Measurements from ENCODE around the gene SLC66A2. TPM values are rescaled to one million over a fixed set of nuclear protein-coding genes. Genes with fewer than 3 reads are reported as not detected.

SLC66A2 gene
- total and polyA plus RNA-seq, 10 of the 15 experiments (the other 5 are each of a cell fraction or from before 2014, with no cell fraction given) = 0.69 to 42.5 (median 14.8) TPM

DNA sequence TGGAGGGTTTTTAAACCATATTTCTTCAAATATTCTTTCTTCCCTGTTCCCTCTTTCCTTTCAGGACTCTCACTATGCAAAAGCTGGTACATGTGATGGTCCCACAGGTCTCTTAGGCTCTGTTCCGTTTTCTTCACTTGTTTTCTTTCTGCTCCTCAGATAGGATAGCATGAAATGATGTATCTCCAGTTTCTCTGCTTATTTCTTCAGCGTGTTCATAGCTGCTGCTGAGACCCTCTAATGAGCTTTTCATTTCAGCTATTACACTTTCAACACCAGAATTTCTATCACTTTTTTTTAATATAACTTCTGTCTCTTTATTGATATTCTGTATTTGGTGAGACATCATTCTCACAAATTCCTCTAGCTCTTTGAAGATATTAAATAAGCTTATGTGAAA lies 89.8 kb downstream of the SLC66A2 start:
- 49% methylated on average over 2 of the region's 2 CpGs for WGBS (ENCODE audit: insufficient coverage, insufficient replicate concordance, low lambda C conversion rate, missing lambda C conversion rate)
- H3K4me2 ChIP-seq (ENCODE audit: control insufficient read depth, insufficient read depth) = no peak overlapping the region
- ChIA-PET POLR2A (no interaction called here), SMC1A (ENCODE audit: uncharacterized antibody, unreplicated experiment) (interaction anchor here (0.8 kb wide), 1 partner anchor 45 kb away, joined by 3 read pairs; no protein-coding TSS in a partner anchor), RAD21 (ENCODE audit: unreplicated experiment) (no interaction called here), CTCF (no interaction called here)
- no peak overlapping the region for H3K27ac ChIP-seq (ENCODE audit: control insufficient read depth, insufficient read depth)
- TF ChIP-seq RB1 (IDR thresholded peaks at IDR 0.05; ENCODE audit: borderline replicate concordance) = no peak
- TF ChIP-seq KLF5 (IDR thresholded peaks at IDR 0.05; ENCODE audit: partially characterized antibody) = no peak
- TF ChIP-seq, protein P1, sequence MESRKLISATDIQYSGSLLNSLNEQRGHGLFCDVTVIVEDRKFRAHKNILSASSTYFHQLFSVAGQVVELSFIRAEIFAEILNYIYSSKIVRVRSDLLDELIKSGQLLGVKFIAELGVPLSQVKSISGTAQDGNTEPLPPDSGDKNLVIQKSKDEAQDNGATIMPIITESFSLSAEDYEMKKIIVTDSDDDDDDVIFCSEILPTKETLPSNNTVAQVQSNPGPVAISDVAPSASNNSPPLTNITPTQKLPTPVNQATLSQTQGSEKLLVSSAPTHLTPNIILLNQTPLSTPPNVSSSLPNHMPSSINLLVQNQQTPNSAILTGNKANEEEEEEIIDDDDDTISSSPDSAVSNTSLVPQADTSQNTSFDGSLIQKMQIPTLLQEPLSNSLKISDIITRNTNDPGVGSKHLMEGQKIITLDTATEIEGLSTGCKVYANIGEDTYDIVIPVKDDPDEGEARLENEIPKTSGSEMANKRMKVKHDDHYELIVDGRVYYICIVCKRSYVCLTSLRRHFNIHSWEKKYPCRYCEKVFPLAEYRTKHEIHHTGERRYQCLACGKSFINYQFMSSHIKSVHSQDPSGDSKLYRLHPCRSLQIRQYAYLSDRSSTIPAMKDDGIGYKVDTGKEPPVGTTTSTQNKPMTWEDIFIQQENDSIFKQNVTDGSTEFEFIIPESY (IDR thresholded peaks at IDR 0.05) = no peak
- no peak for TF ChIP-seq RUNX3 (IDR thresholded peaks at IDR 0.05; ENCODE audit: low read length)
- TF ChIP-seq SMAD5 (IDR thresholded peaks at IDR 0.05; ENCODE audit: low read depth) = no peak
- no peak for TF ChIP-seq MEF2B (IDR thresholded peaks at IDR 0.05; ENCODE audit: partially characterized antibody, poor library complexity, severe bottlenecking)
- in situ Hi-C loops (cut with MboI) = no loop called here
- no peak overlapping the region for H3K9ac ChIP-seq (ENCODE audit: control insufficient read depth, insufficient read depth, low read length)
- BruUV-seq (replicated peaks) = no TSS peak
- H3K79me2 ChIP-seq (ENCODE audit: control insufficient read depth, insufficient read depth, low read length) = no peaks in the 10 kb centered on the region
- no peak overlapping the region for H3K4me3 ChIP-seq
- H3K27me3 ChIP-seq (replicated peaks in 1 of 2; ENCODE audit: control insufficient read depth in 2 of 2, insufficient read depth in 2 of 2, low read length in 1 of 2) = no peaks in the 10 kb centered on the region
- no peak for DNase-seq (ENCODE audit: low read depth, low spot score)
- H3K9me3 ChIP-seq (replicated peaks; ENCODE audit: control insufficient read depth, insufficient read depth, low read length) = no peaks in the 10 kb centered on the region; the same call in 1 of the 3 replicates
- H3K4me1 ChIP-seq (ENCODE audit: control insufficient read depth, insufficient read depth, low read length) = no peaks in the 10 kb centered on the region; the same call in 1 of the 2 replicates
- H4K20me1 ChIP-seq (ENCODE audit: control insufficient read depth, insufficient read depth) = no peaks in the 10 kb centered on the region
- FAIRE-seq = no peak
- intact Hi-C loops (cut with micrococcal nuclease; ENCODE audit: unreplicated experiment) = no loop called here
- no peak for ATAC-seq
- H3K36me3 ChIP-seq (ENCODE audit: control insufficient read depth in 2 of 2, insufficient read depth in 2 of 2, low read length in 1 of 2) = no peaks in the 10 kb centered on the region
- no peak overlapping the region for H2AFZ ChIP-seq (ENCODE audit: control insufficient read depth, low read depth, low read length)

DNA sequence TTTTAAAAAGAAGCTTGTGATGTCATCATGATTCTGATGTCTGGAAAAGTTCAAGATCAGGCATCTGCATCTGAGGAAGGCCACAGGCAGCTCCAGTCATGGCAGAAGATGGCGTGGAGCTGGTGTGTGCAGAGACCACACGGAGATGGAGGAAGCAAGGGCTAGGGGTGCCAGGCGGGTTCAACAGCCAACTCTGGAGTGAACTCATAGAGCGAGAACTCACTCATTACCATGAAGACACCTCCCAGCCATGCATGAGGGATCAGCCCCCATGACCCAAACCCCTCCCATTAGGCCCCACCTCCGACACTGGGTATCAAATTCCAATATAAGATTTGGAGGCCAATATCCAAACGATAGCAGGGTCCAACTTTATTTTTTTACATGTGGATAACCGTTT lies 92.1 kb downstream of the SLC66A2 start:
- H3K27ac ChIP-seq (ENCODE audit: control insufficient read depth, insufficient read depth) = no peak overlapping the region
- no peak overlapping the region for H3K4me2 ChIP-seq (ENCODE audit: control insufficient read depth, insufficient read depth)
- POLR2A ChIA-PET = interaction anchor here (0.7 kb wide), 1 partner anchor 584 kb away, joined by 3 read pairs; no protein-coding TSS in a partner anchor
- H2AFZ ChIP-seq (ENCODE audit: control insufficient read depth, low read depth, low read length) = no peak overlapping the region
- WGBS (ENCODE audit: insufficient coverage, insufficient replicate concordance, low lambda C conversion rate, missing lambda C conversion rate) = 19% methylated on average over 7 of the region's 7 CpGs
- no peaks in the 10 kb centered on the region for H3K27me3 ChIP-seq (replicated peaks in 1 of 2; ENCODE audit: control insufficient read depth in 2 of 2, insufficient read depth in 2 of 2, low read length in 1 of 2)
- intact Hi-C loops (cut with micrococcal nuclease; ENCODE audit: unreplicated experiment) (no loop called here), in situ Hi-C loops (cut with MboI) (no loop called here)
- no peak overlapping the region for H3K9ac ChIP-seq (ENCODE audit: control insufficient read depth, insufficient read depth, low read length)
- no peak for DNase-seq (ENCODE audit: low read depth, low spot score)
- H3K4me1 ChIP-seq (ENCODE audit: control insufficient read depth, insufficient read depth, low read length) = peaks cover 10% of the 10 kb centered on the region
- no peak for FAIRE-seq
- CTCF ChIA-PET = no interaction called here
- no peaks in the 10 kb centered on the region; the same call in 1 of the 3 replicates for H3K9me3 ChIP-seq (replicated peaks; ENCODE audit: control insufficient read depth, insufficient read depth, low read length)
- no peaks in the 10 kb centered on the region for H3K79me2 ChIP-seq (ENCODE audit: control insufficient read depth, insufficient read depth, low read length)
- no peaks in the 10 kb centered on the region for H4K20me1 ChIP-seq (ENCODE audit: control insufficient read depth, insufficient read depth)
- ATAC-seq = no peak
- no peak overlapping the region for H3K4me3 ChIP-seq
- no TSS peak for BruUV-seq (replicated peaks)
- SMC1A ChIA-PET (ENCODE audit: uncharacterized antibody, unreplicated experiment) = no interaction called here
- RAD21 ChIA-PET (ENCODE audit: unreplicated experiment) = no interaction called here
- H3K36me3 ChIP-seq (ENCODE audit: control insufficient read depth in 2 of 2, insufficient read depth in 2 of 2, low read length in 1 of 2) = no peaks in the 10 kb centered on the region
- no peak for TF ChIP-seq SRF (IDR thresholded peaks at IDR 0.05; ENCODE audit: low read depth in 2 of 2, low read length in 2 of 2)
- no peak for TF ChIP-seq CBX5 (IDR thresholded peaks at IDR 0.05; ENCODE audit: low read depth)
- no peak for TF ChIP-seq GABPA (IDR thresholded peaks at IDR 0.05; ENCODE audit: low read depth)
- TF ChIP-seq, protein P1 (IDR thresholded peaks at IDR 0.05) = no peak
- TF ChIP-seq, protein P2, sequence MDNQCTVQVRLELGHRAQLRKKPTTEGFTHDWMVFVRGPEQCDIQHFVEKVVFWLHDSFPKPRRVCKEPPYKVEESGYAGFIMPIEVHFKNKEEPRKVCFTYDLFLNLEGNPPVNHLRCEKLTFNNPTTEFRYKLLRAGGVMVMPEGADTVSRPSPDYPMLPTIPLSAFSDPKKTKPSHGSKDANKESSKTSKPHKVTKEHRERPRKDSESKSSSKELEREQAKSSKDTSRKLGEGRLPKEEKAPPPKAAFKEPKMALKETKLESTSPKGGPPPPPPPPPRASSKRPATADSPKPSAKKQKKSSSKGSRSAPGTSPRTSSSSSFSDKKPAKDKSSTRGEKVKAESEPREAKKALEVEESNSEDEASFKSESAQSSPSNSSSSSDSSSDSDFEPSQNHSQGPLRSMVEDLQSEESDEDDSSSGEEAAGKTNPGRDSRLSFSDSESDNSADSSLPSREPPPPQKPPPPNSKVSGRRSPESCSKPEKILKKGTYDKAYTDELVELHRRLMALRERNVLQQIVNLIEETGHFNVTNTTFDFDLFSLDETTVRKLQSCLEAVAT (IDR thresholded peaks at IDR 0.05) = no peak
- no peak for TF ChIP-seq NR2F1 (conservative IDR thresholded peaks at IDR 0.05)
- TF ChIP-seq TARDBP (IDR thresholded peaks at IDR 0.05; ENCODE audit: borderline replicate concordance) = no peak
- no peak for TF ChIP-seq CBX3 (IDR thresholded peaks at IDR 0.05; ENCODE audit: borderline replicate concordance, low read depth)
- no peak for TF ChIP-seq BMI1 (IDR thresholded peaks at IDR 0.05; ENCODE audit: borderline replicate concordance)

Measured in GM12878 (cell line).